Mesenteric fat pad (tissue), 1 donor: ENCODE results near the gene VSX2. TPM values are rescaled to one million over a fixed set of nuclear protein-coding genes. Genes with fewer than 3 reads are reported as not detected.
A peak's percentile ranks its signal among the peaks of the same experiment; 100 is the strongest.

Experiments used
- DNase-seq: peaks from one replicate; pipeline ENCODE4 v3.0.0-alpha.2; 2020; ENCODE audit warnings: low spot score
- long read RNA-seq: library from polyadenylated mRNA; unstranded; transcript quantifications from one replicate; pipeline ENCODE4 v2.0.0, GENCODE V29; 2020
- total RNA-seq: library from RNA; stranded (reverse); fragmentation: NEBNext Ultra II Directional; extraction: Animal tissue kit (Norgen Biotek cat#: 25700); gene quantifications from one replicate; pipeline ENCODE4 v1.2.1, GENCODE V29; 2021
- donor health status: DM: yes; HTN: yes; CAD: no.

VSX2 gene
- total RNA-seq = not detected
- long read RNA-seq = 0 reads

GRCh38 chr14:74238974-74239847, at the start of gene VSX2:
VSX2 (plus strand) TSS chr14:74239449; CDS start chr14:74239562, 113 bp downstream.
- DNase-seq = no peak

- DNase-seq = no peak
These were observed 48.2 kb upstream of the VSX2 start for GRCh38 chr14:74190927-74191575.

GRCh38 chr14:74194506-74195274, 44.6 kb upstream of the VSX2 start:
- no peak for DNase-seq

GRCh38 chr14:74195623-74196022, 43.6 kb upstream of the VSX2 start:
- no peak for DNase-seq

- no peak for DNase-seq
These were observed 40.6 kb upstream of the VSX2 start for GRCh38 chr14:74198441-74199234.

- DNase-seq = no peak
These were observed 37.1 kb upstream of the VSX2 start for GRCh38 chr14:74202113-74202512.

GRCh38 chr14:74203639-74204038, 35.6 kb upstream of the VSX2 start:
- DNase-seq = no peak

GRCh38 chr14:74204491-74204890, 34.8 kb upstream of the VSX2 start:
- no peak for DNase-seq

- no peak for DNase-seq
These were observed 33.4 kb upstream of the VSX2 start for GRCh38 chr14:74205882-74206281.

- no peak for DNase-seq
These were observed 31.3 kb upstream of the VSX2 start for GRCh38 chr14:74207943-74208342.

GRCh38 chr14:74208642-74209041, 30.6 kb upstream of the VSX2 start:
- no peak for DNase-seq

GRCh38 chr14:74211945-74212580, 27.2 kb upstream of the VSX2 start:
- peak; percentile 84 for DNase-seq

GRCh38 chr14:74213907-74214803, 25.1 kb upstream of the VSX2 start:
- peak; percentile 65 for DNase-seq

GRCh38 chr14:74216671-74217070, 22.6 kb upstream of the VSX2 start:
- DNase-seq = peak; percentile 77

GRCh38 chr14:74217672-74218448, 21.4 kb upstream of the VSX2 start:
- DNase-seq = peak; percentile 93

GRCh38 chr14:74218462-74218861, 20.8 kb upstream of the VSX2 start:
- peak; percentile 81 for DNase-seq

GRCh38 chr14:74219277-74220205, 19.7 kb upstream of the VSX2 start:
- DNase-seq = peak; percentile 76
